ENCODE data around the gene WASL. TPM values are rescaled to one million over a fixed set of nuclear protein-coding genes. Genes with fewer than 3 reads are reported as not detected.

Gene WASL
- total RNA-seq, 4 donors from 2014 or later = 30.0 to 45.7 (median 32.2) TPM

GRCh38 chr7:123744416-123744815, 4.4 kb downstream of the WASL start:
- TF ChIP-seq, protein P1, sequence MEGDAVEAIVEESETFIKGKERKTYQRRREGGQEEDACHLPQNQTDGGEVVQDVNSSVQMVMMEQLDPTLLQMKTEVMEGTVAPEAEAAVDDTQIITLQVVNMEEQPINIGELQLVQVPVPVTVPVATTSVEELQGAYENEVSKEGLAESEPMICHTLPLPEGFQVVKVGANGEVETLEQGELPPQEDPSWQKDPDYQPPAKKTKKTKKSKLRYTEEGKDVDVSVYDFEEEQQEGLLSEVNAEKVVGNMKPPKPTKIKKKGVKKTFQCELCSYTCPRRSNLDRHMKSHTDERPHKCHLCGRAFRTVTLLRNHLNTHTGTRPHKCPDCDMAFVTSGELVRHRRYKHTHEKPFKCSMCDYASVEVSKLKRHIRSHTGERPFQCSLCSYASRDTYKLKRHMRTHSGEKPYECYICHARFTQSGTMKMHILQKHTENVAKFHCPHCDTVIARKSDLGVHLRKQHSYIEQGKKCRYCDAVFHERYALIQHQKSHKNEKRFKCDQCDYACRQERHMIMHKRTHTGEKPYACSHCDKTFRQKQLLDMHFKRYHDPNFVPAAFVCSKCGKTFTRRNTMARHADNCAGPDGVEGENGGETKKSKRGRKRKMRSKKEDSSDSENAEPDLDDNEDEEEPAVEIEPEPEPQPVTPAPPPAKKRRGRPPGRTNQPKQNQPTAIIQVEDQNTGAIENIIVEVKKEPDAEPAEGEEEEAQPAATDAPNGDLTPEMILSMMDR (IDR thresholded peaks at IDR 0.05; ENCODE audit: low read depth) = no peak

DNA sequence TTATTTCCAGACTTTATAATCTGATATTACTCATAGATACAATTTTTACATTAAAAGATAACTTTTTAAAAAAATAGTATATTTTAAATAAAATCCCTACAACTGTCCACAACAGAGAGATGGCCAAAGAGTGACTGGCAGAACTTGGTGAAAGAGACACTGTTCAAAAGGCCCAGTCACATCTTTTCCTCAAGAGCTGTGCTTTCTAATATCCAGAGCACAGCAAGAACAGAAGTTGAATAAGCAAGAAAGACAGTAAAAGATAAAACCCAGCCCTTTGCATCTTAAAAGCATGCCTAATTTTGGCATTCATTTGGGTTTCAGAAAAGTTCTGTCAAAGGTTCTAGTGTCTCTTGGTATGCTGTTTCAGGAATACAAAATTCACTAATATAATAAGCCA, 6.9 kb downstream of the WASL start:
- TF ChIP-seq, protein P1 (IDR thresholded peaks at IDR 0.05; ENCODE audit: low read depth) = no peak

DNA sequence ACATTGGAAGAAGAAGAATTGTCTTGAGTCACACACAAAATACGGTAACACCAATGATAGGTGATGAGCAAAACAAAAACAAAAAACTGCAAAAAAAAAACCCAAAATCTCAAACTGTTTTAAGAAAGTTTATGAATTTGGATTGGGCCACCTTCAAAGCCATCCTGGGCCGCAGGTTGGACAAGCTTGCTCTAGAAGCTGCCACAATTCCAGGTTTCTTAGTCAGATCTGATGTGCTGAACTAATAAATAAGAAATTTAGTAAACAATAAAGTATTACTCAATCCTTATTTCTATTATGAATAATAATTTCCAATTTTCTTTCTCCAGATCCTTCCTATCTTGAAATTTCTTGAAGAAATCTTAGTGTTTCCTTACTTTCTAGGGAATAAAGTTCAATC, 10.0 kb downstream of the WASL start:
- TF ChIP-seq, protein P1 (IDR thresholded peaks at IDR 0.05; ENCODE audit: low read depth) = no peak

GRCh38 chr7:123738356-123738755, 10.4 kb downstream of the WASL start:
- TF ChIP-seq, protein P1 (IDR thresholded peaks at IDR 0.05; ENCODE audit: low read depth) = no peak

DNA sequence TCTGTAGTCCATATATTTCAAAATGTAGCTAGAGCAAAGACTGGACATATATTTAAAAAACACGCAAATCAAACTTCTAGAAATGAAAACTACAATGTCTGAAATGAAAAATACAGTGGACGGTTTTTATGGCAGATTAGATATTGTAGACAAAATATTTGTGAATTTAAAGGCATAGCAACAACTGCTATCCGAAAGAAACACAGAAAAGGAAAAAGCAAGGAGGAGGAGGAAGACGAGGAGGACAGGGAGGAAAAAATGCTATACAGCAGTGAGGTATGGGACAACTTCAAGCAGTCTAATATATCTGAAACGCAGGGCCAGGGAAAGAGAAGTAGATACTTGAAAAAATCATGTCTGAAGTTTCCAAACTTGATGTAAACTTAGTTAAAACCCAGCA, 13.3 kb downstream of the WASL start:
- TF ChIP-seq, protein P1 (IDR thresholded peaks at IDR 0.05; ENCODE audit: low read depth) = no peak

GRCh38 chr7:123734498-123734897, 14.3 kb downstream of the WASL start:
- TF ChIP-seq, protein P1 (IDR thresholded peaks at IDR 0.05; ENCODE audit: low read depth) = no peak

DNA sequence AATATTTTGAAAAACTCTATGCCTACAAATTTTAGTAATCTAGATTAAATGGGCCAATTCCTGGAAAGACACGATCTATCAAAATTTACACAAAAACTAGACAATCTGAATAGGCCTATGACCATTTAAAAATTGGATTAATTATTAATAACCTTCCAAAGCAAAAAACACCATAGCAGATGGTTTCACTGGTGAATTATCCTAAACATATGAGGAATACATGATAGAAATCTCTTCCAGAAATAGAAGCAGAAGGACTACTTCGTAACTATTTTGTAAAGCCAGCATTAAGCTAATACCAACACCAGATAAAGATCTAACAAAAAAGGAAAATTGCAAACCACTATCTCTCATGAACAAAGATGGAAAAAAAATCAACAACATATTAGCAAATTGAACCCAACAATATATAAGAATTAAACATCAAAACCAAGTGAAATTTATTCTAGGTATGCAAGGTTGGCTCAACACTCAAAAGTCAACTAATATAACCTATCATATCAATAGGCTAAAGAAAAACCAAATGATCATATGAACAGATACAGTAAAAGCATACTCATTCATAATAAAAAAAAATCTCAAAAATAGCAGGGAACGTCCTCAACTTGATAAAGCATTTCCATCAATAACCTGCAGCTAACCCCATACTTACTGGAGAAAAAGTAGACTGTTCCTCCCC, 16.3 kb downstream of the WASL start:
- TF ChIP-seq, protein P1 (IDR thresholded peaks at IDR 0.05; ENCODE audit: low read depth) = no peak

Measured in subcutaneous adipose tissue (tissue), 4 donors.